Prostate gland (tissue), 2 donors: ENCODE results near the gene NFAM1. TPM values are rescaled to one million over a fixed set of nuclear protein-coding genes. Genes with fewer than 3 reads are reported as not detected.

Experiments used
- DNase-seq: peaks from one replicate; pipeline ENCODE4 v3.0.0-alpha.2; 2019; ENCODE audit warnings: low spot score
- H3K27ac ChIP-seq, 2 donors: fragments of 200-600 bp; sonication (generic); 2 replicates each; pipeline ENCODE4 v1.5.1; 2017 to 2019
- H3K27me3 ChIP-seq: fragments of 200-600 bp; sonication (generic); replicated peaks from 2 replicates; pipeline ENCODE4 v1.5.1; 2019; ENCODE audit not compliant: insufficient read depth
- H3K36me3 ChIP-seq, 2 donors: fragments of 200-600 bp; sonication (generic); 1 replicate in 1 of 2; 2 replicates in 1 of 2; pipeline versions ENCODE4 v1.5.1 to v1.8.1; 2017 to 2019
- H3K4me1 ChIP-seq: fragments of 200-600 bp; sonication (generic); replicated peaks from 2 replicates; pipeline ENCODE4 v1.5.1; 2019
- H3K4me3 ChIP-seq, 2 donors: fragments of 200-600 bp; sonication (generic); 2 replicates each; pipeline ENCODE4 v1.5.1; 2017 to 2019
- H3K9me3 ChIP-seq: fragments of 200-600 bp; sonication (generic); 2 replicates; pipeline ENCODE4 v1.5.1; 2017
- CTCF ChIP-seq, 4 experiments: fragments of 200-600 bp in 2 of 4; fragments of 450-650 bp in 2 of 4; sonication (generic) in 2 of 4; IDR thresholded peaks; 1 replicate in 3 of 4; 2 replicates in 1 of 4; pipeline ENCODE4 v1.5.1; 2016 to 2019; ENCODE audit warnings: antibody characterized with exemption in 4 of 4, mild to moderate bottlenecking in 2 of 4, moderate library complexity in 2 of 4
- POLR2A ChIP-seq: fragments of 450-650 bp; IDR thresholded peaks from one replicate; pipeline ENCODE4 v1.6.1; 2016; ENCODE audit warnings: antibody characterized with exemption, mild to moderate bottlenecking
- POLR2AphosphoS5 ChIP-seq: sonication (generic); formaldehyde crosslinking; IDR thresholded peaks from one replicate; pipeline ENCODE4 v1.6.1; 2017; ENCODE audit warnings: antibody characterized with exemption
- WGBS: methylation state at CpG from one replicate; pipeline ENCODE4 v1.1.5; 2018; 5-methylcytosine and 5-hydroxymethylcytosine counted together
- intact Hi-C: fragments of 100-400 bp; cut with DNase I; formaldehyde crosslinking; loops from one replicate; pipeline ENCODE4 v1.14.2; 2022
- total RNA-seq, 2 donors: library from RNA; depleted of rRNA; stranded (reverse); fragments of >200 nt; gene quantifications; one replicate each; pipeline ENCODE4 v1.1.0, GENCODE V29; 2016

Gene NFAM1
- total RNA-seq, 2 donors from 2014 or later: 0.36 to 2.4 TPM

GRCh38 chr22:42343121-42343454 is 89.1 kb downstream of the NFAM1 start:
- TF ChIP-seq POLR2AphosphoS5 (no peak), POLR2A (no peak), CTCF (IDR thresholded peaks at IDR 0.05) (no peak)
- H3K4me3 ChIP-seq: peak overlapping the region; percentile 39 to 43
- no peaks in the 10 kb centered on the region for H3K36me3 ChIP-seq
- no peak for DNase-seq
- no peaks in the 10 kb centered on the region for H3K9me3 ChIP-seq
- H3K4me1 ChIP-seq: no peaks in the 10 kb centered on the region
- intact Hi-C loops: loop anchor here (5.0 kb wide), 1 partner anchor 71 kb away; the partner anchor contains the start of gene TCF20
- H3K27ac ChIP-seq: no peak overlapping the region
- no peaks in the 10 kb centered on the region for H3K27me3 ChIP-seq
- WGBS: 25% methylated on average over 20 of the region's 22 CpGs

DNA sequence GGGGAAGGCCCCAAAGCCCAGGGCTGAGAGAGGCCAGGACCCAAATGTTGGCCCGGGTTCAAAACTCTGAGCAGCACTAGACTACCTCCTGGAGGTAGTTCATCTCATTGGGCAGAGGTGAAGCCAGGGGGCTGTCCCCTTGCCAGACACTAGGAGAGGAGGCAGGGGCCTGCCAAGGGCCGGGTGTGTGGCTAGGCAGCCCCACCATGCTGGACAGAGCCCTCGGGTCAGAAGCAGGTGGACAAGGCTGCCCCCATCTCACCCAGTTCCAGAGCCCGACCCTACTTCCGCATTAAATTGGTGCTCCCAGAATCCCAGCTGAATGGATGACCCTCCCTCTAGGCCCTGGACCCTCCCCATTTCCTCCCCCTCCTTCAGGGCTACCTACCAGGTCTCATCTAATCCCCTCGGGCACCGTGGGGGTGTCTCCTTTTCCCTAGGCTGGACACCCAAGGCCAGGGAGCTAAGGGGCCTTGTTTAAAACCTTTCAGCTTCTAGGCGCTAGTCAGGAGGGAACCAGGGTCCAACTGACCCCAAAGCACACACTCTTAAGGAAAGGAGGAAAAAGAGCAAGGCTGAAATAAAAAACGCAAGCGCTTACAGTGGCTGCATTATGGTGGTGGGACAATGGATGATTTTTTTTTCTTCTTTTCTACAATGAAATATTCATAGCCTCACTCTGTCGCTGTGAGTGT is 89.6 kb downstream of the NFAM1 start:
- WGBS: 89% methylated on average over 11 of the region's 11 CpGs
- intact Hi-C loops: loop anchor here (5.0 kb wide), 1 partner anchor 70 kb away; the partner anchor contains the start of gene TCF20

DNA sequence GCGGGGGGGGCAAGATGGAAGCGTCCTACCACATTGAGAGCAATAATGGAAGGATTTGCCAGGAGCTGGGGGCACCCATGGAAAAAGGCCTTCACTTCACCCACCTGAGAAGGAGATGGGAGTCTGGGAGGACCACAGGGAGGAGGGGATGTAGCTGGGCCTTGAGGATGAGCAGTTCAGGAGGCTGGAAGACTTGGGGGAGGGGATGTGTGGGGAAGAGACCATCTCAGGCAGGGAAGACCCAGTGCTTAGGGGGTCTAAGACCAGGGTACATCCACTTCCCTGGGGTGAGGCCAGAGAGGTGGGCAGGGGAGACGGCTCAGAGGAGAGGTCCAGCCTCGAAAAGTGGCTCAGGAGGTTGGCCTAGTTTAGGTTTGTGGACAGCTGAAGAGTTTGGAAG is 90.4 kb downstream of the NFAM1 start:
- Histone ChIP-seq H3K27ac (no peak overlapping the region), H3K9me3 (no peaks in the 10 kb centered on the region), H3K36me3 (no peaks in the 10 kb centered on the region), H3K27me3 (no peaks in the 10 kb centered on the region), H3K4me3 (no peak overlapping the region), H3K4me1 (no peaks in the 10 kb centered on the region)
- TF ChIP-seq POLR2AphosphoS5 (no peak), CTCF (IDR thresholded peaks at IDR 0.05) (no peak), POLR2A (no peak)
- 98% methylated on average over 4 of the region's 4 CpGs for WGBS
- DNase-seq: no peak
- intact Hi-C loops: loop anchor here (5.0 kb wide), 1 partner anchor 69 kb away; the partner anchor contains the start of gene TCF20

More for the DNA sequence above, 89.6 kb downstream of the NFAM1 start:
- Histone ChIP-seq H3K27me3 (no peaks in the 10 kb centered on the region), H3K4me3 (peak overlapping the region; percentile 39 to 43), H3K4me1 (no peaks in the 10 kb centered on the region), H3K27ac (no peak overlapping the region), H3K36me3 (no peaks in the 10 kb centered on the region), H3K9me3 (no peaks in the 10 kb centered on the region)
- DNase-seq: no peak
- no peak for TF ChIP-seq CTCF (IDR thresholded peaks at IDR 0.05)
- TF ChIP-seq POLR2A: no peak
- no peak for TF ChIP-seq POLR2AphosphoS5

DNA sequence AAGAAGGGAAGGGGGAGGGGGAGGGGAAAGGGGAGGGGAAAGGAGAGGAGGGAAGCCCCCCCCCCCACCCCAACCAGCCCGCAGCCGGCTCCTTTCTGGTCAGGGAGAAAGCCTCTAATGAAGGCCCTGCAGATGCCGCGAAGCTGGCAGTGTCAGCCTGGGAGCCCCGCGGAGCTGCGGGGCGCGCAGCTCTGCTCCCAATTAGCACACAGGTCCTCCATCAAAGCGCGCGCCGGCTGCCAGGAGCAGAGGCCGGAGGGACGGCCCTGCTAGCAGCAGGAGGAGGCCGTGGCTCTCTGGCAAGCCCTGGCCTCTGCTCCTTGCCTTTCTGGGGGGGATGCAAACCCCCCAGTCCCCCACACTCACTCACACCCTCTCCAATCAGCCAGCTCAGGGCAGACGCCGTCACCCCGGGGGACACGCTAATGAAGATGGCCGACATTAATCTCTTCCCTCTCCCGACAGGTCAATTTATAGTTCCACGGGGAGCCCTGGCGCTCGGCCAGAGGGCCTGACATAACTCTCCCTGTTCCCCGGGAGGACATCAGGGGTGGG is 91.3 kb downstream of the NFAM1 start:
- Histone ChIP-seq H3K4me1 (no peaks in the 10 kb centered on the region), H3K27ac (no peak overlapping the region), H3K9me3 (no peaks in the 10 kb centered on the region), H3K4me3 (no peak overlapping the region), H3K36me3 (no peaks in the 10 kb centered on the region), H3K27me3 (no peaks in the 10 kb centered on the region)
- DNase-seq: no peak
- TF ChIP-seq POLR2AphosphoS5 (no peak), CTCF (IDR thresholded peaks at IDR 0.05) (no peak), POLR2A (no peak)
- 16% methylated on average over 26 of the region's 26 CpGs for WGBS
- intact Hi-C loops: loop anchor here (5.0 kb wide), 1 partner anchor 69 kb away; the partner anchor contains the start of gene TCF20

DNA sequence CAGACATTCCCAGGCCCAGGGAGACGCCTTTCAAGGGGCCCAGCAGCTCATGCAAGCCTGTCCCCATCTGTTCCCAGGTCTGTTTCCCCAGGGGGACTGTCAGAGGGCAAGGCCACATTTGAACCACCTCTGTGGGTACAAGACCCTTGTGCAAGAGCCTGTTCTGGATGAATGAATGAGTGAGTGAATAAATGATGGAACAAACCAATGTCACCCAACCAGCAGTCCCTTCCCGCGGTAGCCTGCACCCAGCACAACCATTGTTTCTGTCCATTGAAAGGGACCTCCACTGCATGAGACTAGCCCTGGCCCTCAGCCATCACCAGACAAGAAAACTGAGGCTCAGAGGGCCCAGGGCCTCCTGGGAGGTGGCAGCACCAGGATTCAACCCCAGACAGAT is 92.1 kb downstream of the NFAM1 start:
- Histone ChIP-seq H3K4me1 (no peaks in the 10 kb centered on the region), H3K27ac (no peak overlapping the region), H3K36me3 (no peaks in the 10 kb centered on the region), H3K27me3 (no peaks in the 10 kb centered on the region), H3K9me3 (no peaks in the 10 kb centered on the region), H3K4me3 (no peak overlapping the region)
- intact Hi-C loops: loop anchor here (5.0 kb wide), 1 partner anchor 68 kb away; the partner anchor contains the start of gene TCF20
- DNase-seq: no peak
- no peak for TF ChIP-seq POLR2A
- no peak for TF ChIP-seq CTCF (IDR thresholded peaks at IDR 0.05)
- no peak for TF ChIP-seq POLR2AphosphoS5
- WGBS: 98% methylated on average over 3 of the region's 3 CpGs
